ENCODE data around the gene SDC4. TPM values are rescaled to one million over a fixed set of nuclear protein-coding genes. Genes with fewer than 3 reads are reported as not detected.

Gene SDC4
- total RNA-seq, 1 donor from 2014 or later = 21.9 TPM

- intact Hi-C loops (cut with micrococcal nuclease) = no loop called here
These were observed 47.3 kb downstream of the SDC4 start for GRCh38 chr20:45300961-45301360.

GRCh38 chr20:45299786-45300185 is 48.4 kb downstream of the SDC4 start:
- intact Hi-C loops (cut with micrococcal nuclease) = no loop called here

- intact Hi-C loops (cut with micrococcal nuclease) = no loop called here
These were observed 50.3 kb downstream of the SDC4 start for GRCh38 chr20:45297786-45298497.

- intact Hi-C loops (cut with micrococcal nuclease) = loop anchor here (5.0 kb wide), 1 partner anchor 327 kb away; the partner anchor contains the start of gene STK4
These were observed 53.6 kb downstream of the SDC4 start for GRCh38 chr20:45294659-45295058.

GRCh38 chr20:45294003-45294368 is 54.2 kb downstream of the SDC4 start:
- intact Hi-C loops (cut with micrococcal nuclease) = loop anchor here (5.0 kb wide), 1 partner anchor 327 kb away; the partner anchor contains the start of gene STK4

GRCh38 chr20:45293041-45294002 is 54.9 kb downstream of the SDC4 start:
- intact Hi-C loops (cut with micrococcal nuclease) = loop anchor here (5.0 kb wide), 1 partner anchor 326 kb away; the partner anchor contains the start of gene STK4

- intact Hi-C loops (cut with micrococcal nuclease) = loop anchor here (5.0 kb wide), 1 partner anchor 325 kb away; the partner anchor contains the start of gene STK4
These were observed 55.9 kb downstream of the SDC4 start for GRCh38 chr20:45292343-45292742.

GRCh38 chr20:45291526-45291925 is 56.7 kb downstream of the SDC4 start:
- intact Hi-C loops (cut with micrococcal nuclease) = loop anchor here (2.0 to 5.0 kb wide), 2 partner anchors 195 to 324 kb away; partner anchors contain the start of gene STK4

- intact Hi-C loops (cut with micrococcal nuclease) = loop anchor here (2.0 to 5.0 kb wide), 2 partner anchors 194 to 324 kb away; partner anchors contain the start of gene STK4
These were observed 57.4 kb downstream of the SDC4 start for GRCh38 chr20:45290677-45291355.

- intact Hi-C loops (cut with micrococcal nuclease) = loop anchor here (2.0 to 5.0 kb wide), 2 partner anchors 193 to 323 kb away; partner anchors contain the start of gene STK4
These were observed 58.1 kb downstream of the SDC4 start for GRCh38 chr20:45289942-45290676.

- intact Hi-C loops (cut with micrococcal nuclease) = no loop called here
These were observed 59.4 kb downstream of the SDC4 start for GRCh38 chr20:45288860-45289259.

- intact Hi-C loops (cut with micrococcal nuclease) = no loop called here
These were observed 59.8 kb downstream of the SDC4 start for GRCh38 chr20:45288376-45288775.

GRCh38 chr20:45283551-45284057 is 64.6 kb downstream of the SDC4 start:
- intact Hi-C loops (cut with micrococcal nuclease) = no loop called here

GRCh38 chr20:45282700-45283550 is 65.3 kb downstream of the SDC4 start:
- intact Hi-C loops (cut with micrococcal nuclease) = no loop called here

- intact Hi-C loops (cut with micrococcal nuclease) = no loop called here
These were observed 68.2 kb downstream of the SDC4 start for GRCh38 chr20:45279992-45280391.

GRCh38 chr20:45275338-45275737 is 72.9 kb downstream of the SDC4 start:
- intact Hi-C loops (cut with micrococcal nuclease) = no loop called here

Data from T-helper 2 cell treated with Interferon-gamma antibody and Interleukin-4, amounts not matched to agents 100 ng/mL and 5 ng/mL, for 36 hours (primary cell).